Suppressor macrophage (primary cell): ENCODE data around the gene IKZF1.

Experiments used
- DNase-seq, 4 experiments: peaks; one replicate each; pipeline ENCODE4 v3.0.0-alpha.2; 2020 to 2022
- total RNA-seq, 17 experiments: gene quantifications; one replicate each; lab custom pipeline; 2026; ENCODE audit warnings: mixed read lengths in 6 of 17, inconsistent platforms in 3 of 17; lab: John Stamatoyannopoulos, UW

Gene IKZF1
- 59.8 to 192 (median 131) reads per million in 17 experiments for total RNA-seq

- peak; percentile 94 to 97 (median 96) for DNase-seq
These were observed at the start of gene IKZF1 for GRCh38 chr7:50304129-50304910. Gene IKZF1, plus strand, starts transcription at chr7:50304716. Its CDS starts 14,346 bp downstream, at chr7:50319062.

- DNase-seq, result no peak
These were observed 42.9 kb upstream of the IKZF1 start for GRCh38 chr7:50261593-50261992.

GRCh38 chr7:50262446-50262845 lies 42.1 kb upstream of the IKZF1 start:
- no peak for DNase-seq

DNA sequence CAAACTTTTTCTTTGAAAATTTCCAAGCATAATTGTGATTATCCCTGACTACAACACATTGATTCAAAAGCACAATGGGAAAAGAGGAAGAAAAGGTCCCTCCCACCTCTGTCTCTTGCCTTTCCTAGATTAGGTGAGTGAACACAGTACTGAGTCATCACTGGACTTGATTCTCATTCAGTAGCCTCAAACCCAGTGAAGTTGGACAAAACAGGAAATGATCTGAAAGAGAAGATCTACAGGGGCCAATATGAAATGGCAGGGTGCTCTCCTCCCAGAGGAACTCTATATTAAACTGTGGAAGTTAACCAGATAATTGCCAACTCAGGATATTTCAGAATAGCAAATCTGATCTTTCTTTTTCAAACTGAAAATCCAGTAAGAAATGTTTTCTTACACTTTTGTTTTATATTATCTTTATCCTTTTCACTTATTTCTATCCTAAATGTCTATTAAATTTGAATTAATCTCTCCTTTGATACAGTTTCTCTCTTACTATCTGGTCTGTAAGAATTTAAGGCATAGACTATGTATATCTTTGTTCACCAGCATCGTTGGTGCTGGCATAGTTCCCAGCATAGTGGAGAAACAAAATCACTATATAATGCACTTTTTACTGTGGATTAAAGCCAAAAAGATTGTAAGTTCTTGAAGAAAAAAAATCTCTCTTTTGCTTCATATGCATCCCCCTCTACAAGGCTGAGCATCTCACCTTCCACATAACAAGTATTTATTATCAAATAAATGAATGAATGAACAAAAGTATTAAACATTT lies 41.4 kb upstream of the IKZF1 start:
- DNase-seq, result peak; percentile 41 to 79 (median 61)

DNA sequence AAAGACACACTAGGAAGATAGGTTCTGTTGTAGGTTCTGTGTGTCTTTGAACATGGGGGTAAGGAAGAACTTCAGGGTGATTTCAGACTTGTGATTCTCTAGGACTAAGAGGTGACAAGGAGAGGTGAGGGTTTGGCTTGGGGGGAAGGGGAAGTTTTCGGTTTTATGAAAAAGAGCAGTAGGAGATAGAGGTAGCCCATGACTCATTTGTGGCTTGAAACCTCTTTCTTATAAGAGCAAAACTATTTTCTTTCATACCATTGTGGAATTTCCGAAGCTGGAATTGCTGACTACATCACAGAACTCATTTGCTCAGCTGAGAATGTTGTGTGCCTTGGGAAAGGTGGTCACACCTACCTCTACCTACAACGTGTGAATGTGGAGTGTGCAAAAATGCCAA lies 39.6 kb upstream of the IKZF1 start:
- DNase-seq, result no peak

DNA sequence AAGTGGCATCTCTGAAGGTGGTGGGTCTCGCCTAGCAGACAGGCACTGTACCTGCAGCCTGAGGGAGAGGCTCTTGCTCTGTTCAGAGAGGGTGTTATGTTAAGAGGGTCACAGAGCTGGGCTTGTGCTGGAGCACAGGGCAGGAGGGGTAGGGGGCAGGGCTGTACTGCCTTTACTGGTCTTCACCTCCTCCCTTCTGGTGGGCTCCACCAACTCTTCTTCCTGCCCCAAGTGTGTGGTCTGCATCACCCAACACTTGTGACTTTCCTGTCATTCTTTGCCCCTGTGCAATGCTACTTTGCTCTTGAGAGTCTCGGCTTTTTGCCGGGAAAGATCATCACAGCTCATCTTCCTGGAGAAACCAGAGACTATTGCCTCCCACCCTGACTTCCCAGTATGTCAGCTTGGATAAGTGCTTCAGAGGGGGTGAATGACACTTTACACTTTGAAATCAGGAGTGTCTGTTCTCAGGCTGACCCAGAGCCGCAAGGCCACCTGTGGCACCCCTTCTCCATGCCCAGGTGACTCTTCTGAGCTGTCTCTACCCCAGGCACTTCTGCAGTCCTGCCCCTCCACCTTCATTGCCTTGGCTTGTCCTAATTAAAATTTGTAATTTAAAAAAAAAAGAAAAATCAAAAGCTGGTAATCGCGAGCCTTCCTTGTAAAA lies 38.4 kb upstream of the IKZF1 start:
- DNase-seq, result no peak

DNA sequence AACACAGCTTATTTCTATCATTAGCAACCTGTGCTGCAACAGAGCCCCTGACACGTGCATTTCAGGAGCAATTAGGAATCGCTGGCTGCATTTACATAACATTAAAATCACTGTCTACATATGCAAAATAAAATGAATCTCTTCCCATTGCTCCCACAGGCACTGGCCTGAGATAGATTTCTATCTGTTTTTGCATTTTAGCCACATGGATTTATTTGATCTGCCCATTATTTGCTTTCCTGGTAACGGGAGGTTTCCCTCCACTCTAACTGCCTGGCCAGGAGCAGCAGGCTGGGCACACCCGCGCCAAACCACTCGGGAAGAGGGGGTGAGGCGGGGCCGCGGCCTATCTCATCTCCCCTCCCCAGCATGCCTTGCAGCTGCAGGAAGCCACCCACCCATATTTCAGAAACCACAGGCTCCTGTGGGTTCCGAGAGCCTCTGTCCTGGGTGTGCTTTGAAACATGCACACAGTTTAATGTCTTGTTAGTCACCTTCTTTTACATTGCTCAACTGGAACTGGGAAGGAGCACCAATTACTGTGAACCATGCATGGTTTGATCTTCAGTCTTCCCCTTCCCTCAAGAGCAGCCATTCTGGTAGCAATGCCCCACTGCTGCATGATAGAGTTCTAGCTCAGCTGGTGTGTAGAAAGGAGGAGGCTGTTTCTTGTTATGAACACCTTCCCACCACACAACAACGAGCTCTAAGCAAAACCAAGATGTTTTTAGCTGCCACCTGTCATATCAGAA lies 37.7 kb upstream of the IKZF1 start:
- DNase-seq, result peak; percentile 58 to 87 (median 84)

GRCh38 chr7:50267525-50268041 lies 36.9 kb upstream of the IKZF1 start:
- DNase-seq, result no peak

DNA sequence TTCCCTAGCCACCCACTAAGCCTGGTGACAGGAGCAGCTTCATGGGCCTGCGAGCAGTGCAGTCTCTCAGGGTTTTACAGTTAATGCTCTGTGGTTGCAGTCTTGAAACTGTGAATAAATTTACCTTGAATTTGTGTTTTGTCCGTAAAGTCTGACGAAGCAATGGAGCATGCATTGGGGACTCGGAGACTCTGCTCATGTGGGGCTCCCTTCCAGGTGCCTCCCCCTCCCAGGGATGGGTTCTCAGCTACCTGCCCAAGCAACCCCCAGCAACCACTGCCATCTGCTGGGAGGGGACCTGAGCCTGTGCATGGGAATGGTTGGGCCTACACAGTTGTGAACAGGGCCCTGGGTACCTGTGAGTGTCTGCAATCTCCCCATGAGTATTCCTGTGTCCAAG lies 36.3 kb upstream of the IKZF1 start:
- no peak for DNase-seq

- DNase-seq, result peak in 2 of 4 experiments; percentile 32 to 33
These were observed 35.5 kb upstream of the IKZF1 start for GRCh38 chr7:50268990-50269389.

- DNase-seq, result no peak
These were observed 33.9 kb upstream of the IKZF1 start for GRCh38 chr7:50270531-50271018.

- no peak for DNase-seq
These were observed 31.7 kb upstream of the IKZF1 start for GRCh38 chr7:50272808-50273207.

- no peak for DNase-seq
These were observed 31.2 kb upstream of the IKZF1 start for GRCh38 chr7:50273301-50273700.

GRCh38 chr7:50273870-50274269 lies 30.6 kb upstream of the IKZF1 start:
- DNase-seq, result peak in 3 of 4 experiments; percentile 42 to 70 (median 59)

- peak; percentile 49 to 76 (median 68) for DNase-seq
These were observed 30.2 kb upstream of the IKZF1 start for GRCh38 chr7:50274361-50274760.

DNA sequence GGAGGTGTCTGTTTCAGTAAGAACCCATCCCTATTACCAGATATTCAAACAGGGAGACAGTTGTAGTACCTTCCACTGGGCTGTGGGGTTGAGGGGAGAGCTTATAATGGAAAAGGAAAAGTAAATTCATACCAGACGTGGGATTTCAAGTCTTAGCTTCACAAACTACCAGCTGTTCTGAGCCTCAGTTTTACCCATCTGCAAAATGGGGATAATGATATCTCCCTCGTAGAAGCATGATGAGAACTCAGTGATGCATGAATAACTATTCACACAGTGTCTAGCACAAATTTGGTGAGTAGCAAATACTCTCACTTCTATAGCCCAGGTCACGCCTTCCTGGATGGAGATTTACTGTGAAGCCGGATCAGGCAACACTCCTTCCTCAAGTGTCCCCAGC lies 29.1 kb upstream of the IKZF1 start:
- DNase-seq, result no peak

- DNase-seq, result peak in 2 of 4 experiments; percentile 44 to 50
These were observed 28.0 kb upstream of the IKZF1 start for GRCh38 chr7:50276483-50276882.

DNA sequence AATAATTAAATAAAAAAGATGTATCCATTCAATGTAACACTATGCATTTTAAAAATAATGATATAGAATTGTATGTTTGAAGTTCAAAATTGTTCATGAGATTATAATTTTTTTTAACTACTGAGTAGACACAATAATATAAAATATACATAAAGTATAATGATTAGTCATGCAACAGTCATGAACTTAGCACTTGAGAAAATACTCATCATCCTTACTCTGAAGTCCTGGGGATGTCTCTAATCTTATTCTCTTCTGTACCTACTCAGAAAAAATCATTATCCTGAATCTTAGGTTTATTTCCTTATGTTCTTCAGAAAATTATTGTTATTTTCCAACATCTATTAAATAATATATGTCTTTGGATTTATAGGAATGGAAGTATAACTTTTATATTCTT lies 26.4 kb upstream of the IKZF1 start:
- no peak for DNase-seq

DNA sequence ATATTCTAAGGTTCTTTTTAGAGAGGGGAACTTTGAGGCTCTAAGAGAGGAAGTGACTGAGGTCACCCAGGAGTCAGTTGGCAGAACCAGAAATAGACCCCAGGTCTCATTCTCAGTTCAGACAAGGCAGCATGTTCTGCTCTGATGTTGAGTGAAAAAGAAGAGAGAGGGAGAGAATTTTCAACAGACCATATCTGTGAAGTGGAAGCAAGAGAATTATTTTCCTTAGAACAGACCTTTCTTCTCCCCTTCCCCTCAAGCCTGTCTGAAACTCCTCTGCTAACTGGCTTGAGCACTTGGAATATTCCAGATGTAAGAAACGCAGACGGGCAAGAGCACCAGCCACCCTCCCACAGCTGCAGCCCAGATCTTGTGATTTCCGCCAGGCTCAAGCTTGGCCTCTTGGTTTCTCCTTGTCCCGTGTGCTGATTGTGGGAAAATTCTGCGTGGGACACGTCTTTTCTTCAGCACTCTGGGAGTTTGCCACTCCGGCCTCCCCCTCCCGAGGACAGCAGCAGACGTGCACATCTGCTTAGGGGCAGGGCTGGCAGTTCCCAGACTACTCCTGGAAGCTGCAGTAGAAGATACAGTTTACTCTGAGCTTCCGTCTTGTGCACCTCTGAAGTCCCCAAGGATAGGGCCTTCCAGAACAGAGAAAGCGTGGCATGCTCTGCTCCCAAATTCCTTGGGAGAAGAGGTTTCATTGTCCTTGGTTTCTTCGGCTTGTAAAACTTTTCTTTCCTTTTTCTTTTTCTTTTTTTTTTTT lies 22.7 kb upstream of the IKZF1 start:
- DNase-seq, result peak; percentile 88 to 96 (median 94)

GRCh38 chr7:50282813-50283605 lies 21.5 kb upstream of the IKZF1 start:
- DNase-seq, result peak; percentile 90 to 97 (median 92)
